Parathyroid adenoma (tissue), 2 donors: Measurements from ENCODE around the gene GNL3.

ENCODE experiments used
- H2AFZ ChIP-seq: fragments of 300-600 bp; sonication (generic); one replicate; pipeline ENCODE4 v1.7.0; 2017; ENCODE audit warnings: antibody characterized with exemption, mild to moderate bottlenecking
- H3K27ac ChIP-seq: fragments of 300-600 bp; sonication (generic); one replicate; pipeline ENCODE4 v1.7.0; 2017
- H3K27me3 ChIP-seq: fragments of 300-600 bp; sonication (generic); one replicate; pipeline ENCODE4 v1.7.0; 2017; ENCODE audit warnings: low read length; ENCODE audit not compliant: control insufficient read depth, insufficient read depth
- H3K36me3 ChIP-seq: fragments of 300-600 bp; sonication (generic); one replicate; pipeline ENCODE4 v1.7.0; 2017; ENCODE audit warnings: low read length; ENCODE audit not compliant: control insufficient read depth, insufficient read depth
- H3K4me1 ChIP-seq: fragments of 300-600 bp; sonication (generic); one replicate; pipeline ENCODE4 v1.7.0; 2017; ENCODE audit warnings: control low read depth
- H3K4me2 ChIP-seq: fragments of 300-600 bp; sonication (generic); one replicate; pipeline ENCODE4 v1.7.0; 2017; ENCODE audit warnings: low read length
- H3K4me3 ChIP-seq: fragments of 300-600 bp; sonication (generic); one replicate; pipeline ENCODE4 v1.7.0; 2017; ENCODE audit warnings: low read depth, low read length
- H3K79me2 ChIP-seq: fragments of 300-600 bp; sonication (generic); one replicate; pipeline ENCODE4 v1.7.0; 2017; ENCODE audit warnings: control low read depth
- H3K9ac ChIP-seq: fragments of 300-600 bp; sonication (generic); one replicate; pipeline ENCODE4 v1.7.0; 2017; ENCODE audit warnings: mild to moderate bottlenecking
- H3K9me3 ChIP-seq: fragments of 300-600 bp; sonication (generic); one replicate; pipeline ENCODE4 v1.7.0; 2017; ENCODE audit warnings: low read length; ENCODE audit not compliant: control insufficient read depth
- TF ChIP-seq, protein P1 (sequence below): fragments of 300-600 bp; sonication (generic); IDR thresholded peaks from one replicate; pipeline ENCODE4 v1.7.0; 2017; ENCODE audit warnings: antibody characterized with exemption, mild to moderate bottlenecking
- donor health status: primary hyperparathyroidism.

GNL3 gene

DNA sequence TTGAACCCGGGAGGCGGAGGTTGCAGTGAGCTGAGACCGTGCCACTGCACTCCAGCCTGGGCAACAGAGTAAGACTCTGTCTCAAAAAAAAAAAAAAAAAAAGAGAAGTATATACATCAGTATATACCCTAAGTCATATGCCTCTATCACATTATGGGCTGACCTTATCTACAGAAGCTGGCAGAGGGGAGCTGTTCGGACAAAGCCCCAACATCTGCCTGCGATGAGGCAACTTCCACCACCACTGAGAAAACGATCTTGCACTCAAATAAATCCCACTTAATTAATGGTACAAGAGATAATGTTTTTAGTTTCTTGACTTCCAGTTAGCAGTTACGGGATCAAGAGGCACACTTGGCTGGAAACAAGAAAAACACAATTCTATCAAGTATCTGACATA lies 17.5 kb downstream of the GNL3 start:
- Histone ChIP-seq H2AFZ (no peak overlapping the region), H3K4me1 (peaks cover 13% of the 10 kb centered on the region), H3K79me2 (peaks cover 43% of the 10 kb centered on the region), H3K27ac (no peak overlapping the region), H3K9me3 (no peaks in the 10 kb centered on the region), H3K27me3 (no peaks in the 10 kb centered on the region), H3K9ac (no peak overlapping the region), H3K4me3 (no peak overlapping the region), H3K36me3 (no peaks in the 10 kb centered on the region), H3K4me2 (no peak overlapping the region)
- TF ChIP-seq, protein P1, sequence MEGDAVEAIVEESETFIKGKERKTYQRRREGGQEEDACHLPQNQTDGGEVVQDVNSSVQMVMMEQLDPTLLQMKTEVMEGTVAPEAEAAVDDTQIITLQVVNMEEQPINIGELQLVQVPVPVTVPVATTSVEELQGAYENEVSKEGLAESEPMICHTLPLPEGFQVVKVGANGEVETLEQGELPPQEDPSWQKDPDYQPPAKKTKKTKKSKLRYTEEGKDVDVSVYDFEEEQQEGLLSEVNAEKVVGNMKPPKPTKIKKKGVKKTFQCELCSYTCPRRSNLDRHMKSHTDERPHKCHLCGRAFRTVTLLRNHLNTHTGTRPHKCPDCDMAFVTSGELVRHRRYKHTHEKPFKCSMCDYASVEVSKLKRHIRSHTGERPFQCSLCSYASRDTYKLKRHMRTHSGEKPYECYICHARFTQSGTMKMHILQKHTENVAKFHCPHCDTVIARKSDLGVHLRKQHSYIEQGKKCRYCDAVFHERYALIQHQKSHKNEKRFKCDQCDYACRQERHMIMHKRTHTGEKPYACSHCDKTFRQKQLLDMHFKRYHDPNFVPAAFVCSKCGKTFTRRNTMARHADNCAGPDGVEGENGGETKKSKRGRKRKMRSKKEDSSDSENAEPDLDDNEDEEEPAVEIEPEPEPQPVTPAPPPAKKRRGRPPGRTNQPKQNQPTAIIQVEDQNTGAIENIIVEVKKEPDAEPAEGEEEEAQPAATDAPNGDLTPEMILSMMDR, result no peak

DNA sequence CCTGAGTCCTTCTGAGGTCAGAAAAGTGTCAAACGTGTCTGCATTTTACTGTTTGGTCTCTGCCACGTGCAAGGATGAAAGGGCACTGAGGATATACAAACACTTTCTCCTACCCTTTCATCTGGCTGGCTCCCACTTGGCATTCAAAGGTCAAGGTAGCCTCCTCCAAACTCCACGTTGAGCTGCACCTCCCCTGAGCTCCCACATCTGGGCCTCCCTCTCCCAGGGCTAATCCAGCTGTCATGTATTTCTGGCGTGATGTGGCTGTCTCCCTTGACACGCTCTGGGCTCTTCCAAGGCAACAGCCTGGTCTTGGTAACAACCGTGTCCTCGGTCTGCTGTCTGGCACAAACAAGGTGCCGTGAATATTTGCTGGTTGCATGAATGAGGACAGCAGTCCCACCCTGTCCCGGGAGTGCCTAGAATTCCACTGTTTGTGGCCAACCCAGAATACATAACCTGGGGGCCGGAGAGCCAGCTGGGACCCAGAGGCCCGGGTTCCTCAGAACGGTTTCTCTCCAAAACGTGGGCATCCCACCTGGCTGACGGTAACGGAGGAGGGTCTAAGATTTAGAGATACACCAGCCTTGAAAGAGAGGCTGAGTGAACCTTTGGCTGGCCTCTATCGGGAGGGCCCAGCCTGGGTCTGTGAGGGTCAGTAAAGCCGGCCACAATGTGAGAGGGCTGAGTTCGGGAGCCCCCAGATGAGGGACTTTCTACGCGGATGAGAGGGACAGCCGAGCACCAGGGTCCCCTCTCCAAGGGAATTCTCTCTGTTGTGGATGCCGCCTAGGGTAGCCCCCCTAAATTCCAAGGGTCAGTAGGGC lies 19.0 kb downstream of the GNL3 start:
- Histone ChIP-seq H3K4me1 (peaks cover 13% of the 10 kb centered on the region), H3K27me3 (no peaks in the 10 kb centered on the region), H3K36me3 (no peaks in the 10 kb centered on the region), H3K4me2 (peak overlapping the region; percentile 85), H2AFZ (peak overlapping the region; percentile 94), H3K9me3 (no peaks in the 10 kb centered on the region), H3K27ac (peak overlapping the region; percentile 82), H3K4me3 (peak overlapping the region; percentile 93), H3K79me2 (peaks cover 42% of the 10 kb centered on the region), H3K9ac (peak overlapping the region; percentile 2)
- TF ChIP-seq, protein P1, result no peak

- Histone ChIP-seq H3K9ac (peak overlapping the region; percentile 2), H3K4me1 (peaks cover 13% of the 10 kb centered on the region), H3K27me3 (no peaks in the 10 kb centered on the region), H3K4me3 (peak overlapping the region; percentile 93), H3K79me2 (peaks cover 38% of the 10 kb centered on the region), H3K27ac (peak overlapping the region; percentile 82), H3K36me3 (no peaks in the 10 kb centered on the region), H2AFZ (peak overlapping the region; percentile 94), H3K9me3 (no peaks in the 10 kb centered on the region), H3K4me2 (peak overlapping the region; percentile 85)
- TF ChIP-seq, protein P1, result no peak
These were observed 19.5 kb downstream of the GNL3 start for GRCh38 chr3:52705438-52705687.

- Histone ChIP-seq H3K27me3 (no peaks in the 10 kb centered on the region), H3K9ac (peak within 1 kb of the TSS; percentile 81), H3K4me2 (peak within 1 kb of the TSS; percentile 85), H3K36me3 (no peaks in the 10 kb centered on the region), H3K4me3 (peak within 1 kb of the TSS; percentile 93), H3K79me2 (peaks cover 38% of the 10 kb centered on the region), H3K27ac (peak within 1 kb of the TSS; percentile 82), H3K9me3 (no peaks in the 10 kb centered on the region), H3K4me1 (peaks cover 13% of the 10 kb centered on the region), H2AFZ (peak within 1 kb of the TSS; percentile 94)
- TF ChIP-seq, protein P1, result peak; percentile 11
These were observed 20.2 kb downstream of the GNL3 start, which contains the start of the genes GLT8D1 and SPCS1 for GRCh38 chr3:52705688-52706686. Gene GLT8D1 (minus strand): TSS chr3:52705791. CDS start chr3:52700460, 5,331 bp downstream. Gene SPCS1 (plus strand): TSS chr3:52706106. CDS start chr3:52706247, 141 bp downstream.
